Esophagus squamous epithelium (tissue), 5 donors: ENCODE data around the gene TEF. TPM values are rescaled to one million over a fixed set of nuclear protein-coding genes. Genes with fewer than 3 reads are reported as not detected.

Source experiments
- DNase-seq: peaks from one replicate; lab custom pipeline; 2025; lab: John Stamatoyannopoulos, UW
- H3K27ac ChIP-seq, 4 donors: fragments of 200-600 bp; sonication (generic); one replicate each; pipeline ENCODE4 v1.5.1; 2016 to 2019; ENCODE audit warnings: mild to moderate bottlenecking in 1 of 4
- H3K27me3 ChIP-seq, 4 donors: fragments of 200-600 bp; sonication (generic); 1 replicate in 3 of 4; 2 replicates in 1 of 4; pipeline versions ENCODE4 v1.5.1 to v1.6.0; 2017 to 2021; ENCODE audit warnings: antibody characterized with exemption in 1 of 4
- H3K36me3 ChIP-seq, 3 donors: fragments of 200-600 bp; sonication (generic); one replicate each; pipeline ENCODE4 v1.5.1; 2016 to 2019
- H3K4me1 ChIP-seq, 3 donors: fragments of 200-600 bp; sonication (generic); one replicate each; pipeline ENCODE4 v1.5.1; 2017 to 2019
- H3K4me3 ChIP-seq, 4 donors: fragments of 200-600 bp; sonication (generic); 1 replicate in 3 of 4; 2 replicates in 1 of 4; pipeline ENCODE4 v1.5.1; 2016 to 2019; ENCODE audit warnings: mild to moderate bottlenecking in 2 of 4, moderate library complexity in 1 of 4
- H3K9me3 ChIP-seq, 3 donors: fragments of 200-600 bp; sonication (generic); one replicate each; pipeline ENCODE4 v1.5.1; 2016 to 2019
- POLR2A ChIP-seq, 4 donors: fragments of 450-650 bp; IDR thresholded peaks; one replicate each; pipeline ENCODE4 v1.6.1; 2017; ENCODE audit warnings: antibody characterized with exemption in 4 of 4, mild to moderate bottlenecking in 4 of 4, moderate library complexity in 3 of 4
- WGBS, 2 donors: methylation state at CpG; one replicate each; pipeline ENCODE4 v1.1.5; 2018; 5-methylcytosine and 5-hydroxymethylcytosine counted together
- intact Hi-C: fragments of 100-400 bp; cut with DNase I; formaldehyde crosslinking; loops from one replicate; pipeline ENCODE4 v1.15.0; 2022
- total RNA-seq, 4 donors: library from RNA; depleted of rRNA; stranded (reverse); fragments of >200 nt; gene quantifications; one replicate each; pipeline ENCODE4 v1.1.0, GENCODE V29; 2016
- TF ChIP-seq, protein P1 (sequence below), 6 experiments: fragments of 450-650 bp in 4 of 6; fragments of 200-600 bp in 2 of 6; sonication (generic) in 2 of 6; IDR thresholded peaks; one replicate each; pipeline ENCODE4 v1.5.1; 2016 to 2019; ENCODE audit warnings: antibody characterized with exemption in 6 of 6, mild to moderate bottlenecking in 4 of 6, moderate library complexity in 4 of 6
- donor health status: DM: yes; HTN: yes; CAD: no.

The TEF gene
- total RNA-seq, 4 donors from 2014 or later: 3.0 to 17.4 (median 9.7) TPM

DNA sequence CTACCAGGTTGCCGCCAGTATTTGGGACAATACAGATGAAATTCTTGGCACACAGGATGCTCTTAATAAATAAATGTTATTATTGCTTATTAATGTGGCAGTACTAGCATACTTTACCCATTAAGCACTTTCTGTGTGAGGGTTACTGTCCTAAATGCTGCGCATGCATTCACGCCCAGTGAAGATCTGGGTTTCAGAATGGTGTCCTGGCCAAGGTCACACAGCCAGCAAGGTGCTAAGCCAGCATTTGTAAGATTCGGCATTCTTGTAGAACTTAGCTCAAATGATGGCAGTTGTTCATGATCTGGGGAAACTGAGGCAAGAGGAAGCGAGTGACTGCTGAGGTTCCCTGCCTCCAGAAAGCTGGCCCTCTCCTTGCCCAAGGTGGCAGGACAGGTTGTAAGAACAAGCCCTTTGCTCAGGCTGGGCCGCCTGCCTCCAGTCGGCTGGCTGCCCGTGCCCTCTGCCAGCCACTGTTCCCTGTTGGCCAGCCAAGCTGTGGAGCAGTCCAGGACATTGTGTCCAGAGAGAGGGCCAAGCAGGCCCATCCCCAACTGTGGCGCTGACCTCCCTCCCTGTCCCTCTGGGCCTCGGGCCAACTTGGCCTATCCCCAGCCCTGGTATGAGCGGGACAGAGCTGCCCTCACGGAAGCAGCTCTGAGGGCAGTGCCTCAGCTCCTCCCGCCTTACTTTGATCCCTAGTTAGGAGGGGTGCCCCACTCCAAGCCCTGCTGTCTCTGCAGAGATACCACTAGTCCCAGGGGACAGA is 36.1 kb downstream of the TEF start:
- TF ChIP-seq, protein P1, sequence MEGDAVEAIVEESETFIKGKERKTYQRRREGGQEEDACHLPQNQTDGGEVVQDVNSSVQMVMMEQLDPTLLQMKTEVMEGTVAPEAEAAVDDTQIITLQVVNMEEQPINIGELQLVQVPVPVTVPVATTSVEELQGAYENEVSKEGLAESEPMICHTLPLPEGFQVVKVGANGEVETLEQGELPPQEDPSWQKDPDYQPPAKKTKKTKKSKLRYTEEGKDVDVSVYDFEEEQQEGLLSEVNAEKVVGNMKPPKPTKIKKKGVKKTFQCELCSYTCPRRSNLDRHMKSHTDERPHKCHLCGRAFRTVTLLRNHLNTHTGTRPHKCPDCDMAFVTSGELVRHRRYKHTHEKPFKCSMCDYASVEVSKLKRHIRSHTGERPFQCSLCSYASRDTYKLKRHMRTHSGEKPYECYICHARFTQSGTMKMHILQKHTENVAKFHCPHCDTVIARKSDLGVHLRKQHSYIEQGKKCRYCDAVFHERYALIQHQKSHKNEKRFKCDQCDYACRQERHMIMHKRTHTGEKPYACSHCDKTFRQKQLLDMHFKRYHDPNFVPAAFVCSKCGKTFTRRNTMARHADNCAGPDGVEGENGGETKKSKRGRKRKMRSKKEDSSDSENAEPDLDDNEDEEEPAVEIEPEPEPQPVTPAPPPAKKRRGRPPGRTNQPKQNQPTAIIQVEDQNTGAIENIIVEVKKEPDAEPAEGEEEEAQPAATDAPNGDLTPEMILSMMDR (IDR thresholded peaks at IDR 0.05): no peak
- no peak for TF ChIP-seq POLR2A (IDR thresholded peaks at IDR 0.05)
- no peak for DNase-seq
- peak overlapping the region; percentile 49 to 88 (median 81) for H3K27ac ChIP-seq
- H3K4me1 ChIP-seq: peaks cover 29 to 59% (median 38%) of the 10 kb centered on the region in 3 donors
- 47 to 66% methylated on average over 6 to 10 of the region's 13 CpGs for WGBS, 2 donors
- H3K36me3 ChIP-seq: peaks cover 0 to under 1% (median 0%) of the 10 kb centered on the region in 3 donors
- no peaks in the 10 kb centered on the region for H3K9me3 ChIP-seq
- peak overlapping the region in 1 of 4 donors; percentile 21 for H3K4me3 ChIP-seq
- intact Hi-C loops: no loop called here
- H3K27me3 ChIP-seq: no peaks in the 10 kb centered on the region

DNA sequence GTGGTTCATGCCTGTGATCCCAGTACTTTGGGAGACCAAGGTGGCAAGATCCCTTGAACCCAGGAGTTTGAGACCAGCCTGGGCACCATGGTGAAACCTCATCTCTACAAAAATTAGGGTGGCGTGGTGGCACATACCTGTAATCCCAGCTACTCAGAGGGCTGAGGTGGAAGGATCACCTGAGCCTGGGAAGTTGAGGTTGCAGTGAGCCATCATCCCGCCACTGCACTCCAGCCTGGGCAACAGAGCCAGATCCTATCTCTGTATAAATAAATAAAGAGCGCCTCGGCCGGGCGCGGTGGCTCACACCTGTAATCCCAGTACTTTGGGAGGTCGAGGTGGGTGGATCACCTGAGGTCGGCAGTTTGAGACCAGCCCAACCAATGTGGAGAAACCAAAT is 37.0 kb downstream of the TEF start:
- H3K4me1 ChIP-seq: peaks cover 29 to 53% (median 34%) of the 10 kb centered on the region in 3 donors
- no peaks in the 10 kb centered on the region for H3K9me3 ChIP-seq
- H3K27me3 ChIP-seq: no peaks in the 10 kb centered on the region
- DNase-seq: no peak
- H3K4me3 ChIP-seq: no peak overlapping the region
- peak overlapping the region; percentile 49 to 88 (median 81) for H3K27ac ChIP-seq
- peaks cover 0 to 10% (median 0%) of the 10 kb centered on the region in 3 donors for H3K36me3 ChIP-seq
- 85 to 92% methylated on average over 2 to 8 of the region's 9 CpGs for WGBS, 2 donors
- intact Hi-C loops: no loop called here
- TF ChIP-seq, protein P1 (IDR thresholded peaks at IDR 0.05): no peak

DNA sequence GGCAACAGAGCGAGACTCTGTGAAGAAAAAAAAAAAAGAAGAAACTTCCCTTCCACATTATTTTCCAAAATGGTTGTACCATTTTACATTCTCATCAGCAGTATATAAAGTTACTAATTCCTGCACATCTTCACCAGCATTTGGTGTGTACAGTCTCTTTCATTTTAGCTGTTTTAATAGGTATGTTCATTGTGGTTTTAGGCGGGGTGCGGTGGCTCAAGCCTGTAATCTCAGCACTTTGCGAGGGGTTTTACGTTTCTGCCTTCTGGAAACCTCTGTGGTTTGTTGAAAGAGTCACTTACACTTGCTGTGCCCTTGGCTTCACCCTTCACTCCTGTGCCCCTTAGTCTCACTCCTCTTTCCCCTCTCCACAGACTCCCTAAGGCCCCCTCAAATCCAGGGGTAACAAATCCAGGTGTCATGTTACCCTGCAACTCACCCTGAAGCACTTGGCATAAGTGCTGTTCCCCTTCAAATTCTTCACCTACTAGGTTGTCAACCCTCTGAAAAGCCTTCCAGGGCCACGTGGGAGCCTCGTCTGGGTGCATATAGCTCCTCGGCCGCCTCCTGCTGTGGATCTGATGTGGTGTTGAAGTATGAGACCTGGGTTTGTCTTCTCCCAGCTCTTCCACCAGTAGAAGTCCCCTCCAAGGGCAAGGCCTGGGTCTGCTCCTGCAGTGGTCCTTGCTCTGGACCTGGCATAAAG is 44.1 kb downstream of the TEF start:
- no peak for DNase-seq

DNA sequence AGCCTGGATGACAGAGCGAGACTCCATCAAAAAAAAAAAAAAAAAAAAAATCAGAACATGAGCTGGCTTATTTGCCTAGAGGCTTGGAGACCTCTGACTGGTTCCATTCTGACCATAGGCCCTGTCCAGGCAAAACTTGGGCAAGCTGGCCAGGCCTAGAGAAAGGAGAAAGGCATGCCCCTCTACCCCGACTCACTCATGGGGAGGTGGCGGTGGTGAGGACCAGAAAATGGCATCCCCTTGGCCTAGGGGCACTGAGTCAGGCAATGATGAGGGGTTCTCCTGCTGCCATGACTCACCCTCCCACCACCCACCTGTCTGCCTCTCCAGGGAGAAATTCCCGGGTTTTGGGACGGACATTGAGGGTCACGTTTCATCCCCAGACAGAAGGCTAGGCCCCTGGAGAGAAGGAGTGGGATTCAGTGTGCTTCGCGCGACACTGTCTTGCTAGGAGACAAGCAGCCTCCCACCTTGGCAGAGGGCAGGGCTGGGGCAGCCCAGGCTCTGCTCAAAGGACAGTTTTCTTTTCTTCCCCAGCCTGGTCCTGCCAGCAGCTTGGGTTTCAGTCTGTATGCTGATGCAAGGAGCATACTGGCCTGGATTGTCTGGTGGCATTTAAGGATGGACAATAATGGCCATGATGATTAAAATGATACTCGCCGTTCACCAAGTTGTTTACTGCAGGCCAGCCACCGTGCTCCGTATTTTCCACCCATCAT is 47.6 kb downstream of the TEF start:
- H3K27ac ChIP-seq: no peak overlapping the region
- intact Hi-C loops: no loop called here
- H3K27me3 ChIP-seq: no peaks in the 10 kb centered on the region
- no peak for TF ChIP-seq POLR2A (IDR thresholded peaks at IDR 0.05)
- TF ChIP-seq, protein P1 (IDR thresholded peaks at IDR 0.05): no peak
- H3K4me3 ChIP-seq: no peak overlapping the region
- H3K36me3 ChIP-seq: peaks cover 0 to 75% (median 9%) of the 10 kb centered on the region in 3 donors
- no peaks in the 10 kb centered on the region for H3K9me3 ChIP-seq
- peaks cover 0 to 17% (median 9%) of the 10 kb centered on the region in 3 donors for H3K4me1 ChIP-seq
- 80 to 86% methylated on average over 7 to 13 of the region's 13 CpGs for WGBS, 2 donors
- no peak for DNase-seq

More for the DNA sequence above, 44.1 kb downstream of the TEF start:
- H3K27ac ChIP-seq: no peak overlapping the region
- intact Hi-C loops: no loop called here
- TF ChIP-seq POLR2A (IDR thresholded peaks at IDR 0.05): no peak
- TF ChIP-seq, protein P1 (IDR thresholded peaks at IDR 0.05): no peak
- H3K9me3 ChIP-seq: no peaks in the 10 kb centered on the region
- H3K36me3 ChIP-seq: peaks cover 0 to 58% (median 0%) of the 10 kb centered on the region in 3 donors
- no peaks in the 10 kb centered on the region for H3K27me3 ChIP-seq
- WGBS, 2 donors: 50 to 66% methylated on average over 7 to 9 of the region's 9 CpGs
- H3K4me3 ChIP-seq: no peak overlapping the region
- H3K4me1 ChIP-seq: no peaks in the 10 kb centered on the region
